GM12878 (cell line): ENCODE measurements around the gene SLC35A5. TPM values are rescaled to one million over a fixed set of nuclear protein-coding genes. Genes with fewer than 3 reads are reported as not detected.

Experiments
- ATAC-seq: fragments of 200-7000 bp; cut with Tn5 transposase; 3 replicates; pipeline ENCODE4 v1.9.1; 2020; ENCODE audit warnings: mild to moderate bottlenecking, moderate library complexity
- BruUV-seq: library from RNA; stranded (reverse); fragments of 400-500 nt; replicated peaks from 2 replicates; lab custom pipeline; 2021; lab: Mats Ljungman, UMichigan
- CTCF ChIA-PET: fragments of 300-600 bp; sonication (Branson Sonifier 250); formaldehyde crosslinking; extraction: SDS; loops from one replicate; lab custom pipeline; 2021; ENCODE audit warnings: inconsistent platforms; lab: Yijun Ruan, JAX
- POLR2A ChIA-PET: fragments of 350-600 bp; formaldehyde crosslinking; extraction: SDS; loops from one replicate; lab custom pipeline; 2021; ENCODE audit warnings: inconsistent platforms; lab: Charles Lee
- RAD21 ChIA-PET: fragments of 300-600 bp; sonication (Branson Sonifier 250); formaldehyde crosslinking; loops from one replicate; lab custom pipeline; 2023; ENCODE audit warnings: antibody characterized with exemption; ENCODE audit not compliant: unreplicated experiment; lab: Charles Lee
- SMC1A ChIA-PET: fragments of 300-600 bp; sonication (Branson Sonifier 250); formaldehyde crosslinking; loops from one replicate; lab custom pipeline; 2023; ENCODE audit not compliant: unreplicated experiment, uncharacterized antibody; lab: Charles Lee
- DNase-seq: peaks from one replicate; pipeline ENCODE4 v3.0.0-alpha.2; 2011; ENCODE audit warnings: low read depth, low spot score
- FAIRE-seq: peaks from 3 replicates; lab custom pipeline; 2011; peaks lifted over from hg19 to GRCh38; lab: Jason Lieb, UNC
- H2AFZ ChIP-seq: 2 replicates; pipeline ENCODE4 v1.6.0; 2011; ENCODE audit warnings: low read depth, low read length, control low read depth; ENCODE audit not compliant: control insufficient read depth
- H3K27ac ChIP-seq: 2 replicates; pipeline ENCODE4 v1.5.1; 2011; ENCODE audit warnings: control low read depth; ENCODE audit not compliant: control insufficient read depth, insufficient read depth
- H3K27me3 ChIP-seq, 2 experiments: replicated peaks in 1 of 2; 2 replicates each; pipeline versions ENCODE4 v1.6.0 to v1.6.1; 2011; ENCODE audit warnings: low read length in 1 of 2; ENCODE audit not compliant: control insufficient read depth in 2 of 2, insufficient read depth in 2 of 2
- H3K36me3 ChIP-seq, 2 experiments: 2 replicates each; pipeline ENCODE4 v1.5.1; 2011; ENCODE audit warnings: low read length in 1 of 2; ENCODE audit not compliant: control insufficient read depth in 2 of 2, insufficient read depth in 2 of 2
- H3K4me1 ChIP-seq: 2 replicates; pipeline ENCODE4 v1.6.1; 2011; ENCODE audit warnings: mild to moderate bottlenecking, low read length, moderate library complexity, mixed read lengths; ENCODE audit not compliant: control insufficient read depth, insufficient read depth
- H3K4me2 ChIP-seq: 2 replicates; pipeline ENCODE4 v1.6.0; 2011; ENCODE audit warnings: control low read depth; ENCODE audit not compliant: control insufficient read depth, insufficient read depth
- H3K4me3 ChIP-seq: fragments of 200-600 bp; sonication (generic); 2 replicates; pipeline ENCODE4 v1.5.1; 2016
- H3K79me2 ChIP-seq: 2 replicates; pipeline ENCODE4 v1.6.0; 2011; ENCODE audit warnings: low read length; ENCODE audit not compliant: control insufficient read depth, insufficient read depth
- H3K9ac ChIP-seq: 2 replicates; pipeline ENCODE4 v1.8.0; 2011; ENCODE audit warnings: low read length, control low read depth, mixed read lengths; ENCODE audit not compliant: control insufficient read depth, insufficient read depth
- H3K9me3 ChIP-seq: replicated peaks from 3 replicates; pipeline ENCODE4 v1.5.1; 2011; ENCODE audit warnings: mild to moderate bottlenecking, low read length; ENCODE audit not compliant: control insufficient read depth, insufficient read depth
- H4K20me1 ChIP-seq: 2 replicates; pipeline ENCODE4 v1.6.0; 2011; ENCODE audit not compliant: control insufficient read depth, insufficient read depth
- CHD2 ChIP-seq: IDR thresholded peaks from 2 replicates; pipeline ENCODE4 v1.6.1; 2011; ENCODE audit warnings: low read depth, low read length, improper control_type of control experiment, borderline replicate concordance
- CREM ChIP-seq: IDR thresholded peaks from 2 replicates; pipeline ENCODE4 v1.6.1; 2014; ENCODE audit warnings: antibody characterized with exemption, low read depth
- MTA3 ChIP-seq: IDR thresholded peaks from 2 replicates; pipeline ENCODE4 v1.6.1; 2012; ENCODE audit warnings: low read length, inconsistent platforms, borderline replicate concordance
- RB1 ChIP-seq: fragments of 450-650 bp; formaldehyde crosslinking; IDR thresholded peaks from 2 replicates; pipeline ENCODE4 v1.6.1; 2017; ENCODE audit warnings: mild to moderate bottlenecking, borderline replicate concordance
- RCOR1 ChIP-seq: conservative IDR thresholded peaks from 2 replicates; pipeline ENCODE4 v1.6.1; 2012; ENCODE audit warnings: low read depth, low read length, improper control_type of control experiment
- REST ChIP-seq: IDR thresholded peaks from 2 replicates; pipeline ENCODE4 v1.6.1; 2012; ENCODE audit warnings: mild to moderate bottlenecking, low read depth, low read length
- SPI1 ChIP-seq: IDR thresholded peaks from 2 replicates; pipeline ENCODE4 v1.6.1; 2011; ENCODE audit warnings: low read depth, mild to moderate bottlenecking, low read length, moderate library complexity, borderline replicate concordance; ENCODE audit not compliant: insufficient read depth
- SUPT20H ChIP-seq: IDR thresholded peaks from 2 replicates; pipeline ENCODE4 v1.6.1; 2011; ENCODE audit warnings: low read depth, mild to moderate bottlenecking, low read length, moderate library complexity, borderline replicate concordance; ENCODE audit not compliant: control insufficient read depth
- WGBS: methylation state at CpG from one replicate; pipeline ENCODE4 v1.1.6; 2016; ENCODE audit warnings: low lambda C conversion rate; ENCODE audit not compliant: insufficient replicate concordance, insufficient coverage; ENCODE audit errors: missing lambda C conversion rate; 5-methylcytosine and 5-hydroxymethylcytosine counted together
- in situ Hi-C: fragments of 300-500 bp; cut with MboI; formaldehyde crosslinking; loops from 9 replicates; pipeline ENCODE4 v1.14.3; 2018; ENCODE audit warnings: mixed read lengths
- intact Hi-C: fragments of 100-400 bp; cut with micrococcal nuclease; formaldehyde crosslinking; loops from one replicate; pipeline ENCODE4 v1.14.2; 2022; ENCODE audit not compliant: unreplicated experiment
- polyA plus RNA-seq, 11 experiments: library from polyadenylated mRNA; depleted of rRNA in 4 of 11; unstranded in 6 of 11; stranded (reverse) in 5 of 11; fragments of >200 nt; fragmentation: Nextera tagmentation in 4 of 11; fragmentation: Illumina TruSeq in 1 of 11; extraction: Ambion mirVana in 4 of 11; extraction: Trizol in 1 of 11; gene quantifications; 1 replicate in 1 of 11; 2 replicates in 10 of 11; pipeline versions ENCODE4 v1.2.1 to v1.2.3, GENCODE V29; 2011 to 2016; ENCODE audit warnings: inconsistent platforms in 2 of 11, missing spikeins in 2 of 11, low read depth in 1 of 11
- total RNA-seq, 4 experiments: library from RNA; depleted of rRNA in 3 of 4; stranded (reverse); fragments of >200 nt in 3 of 4; fragmentation: Illumina TruSeq in 1 of 4; extraction: Trizol in 1 of 4; gene quantifications; 2 replicates each; pipeline versions ENCODE4 v1.2.1 to v1.2.3, GENCODE V29; 2013 to 2021
- TF ChIP-seq, protein P1 (sequence below): fragments of 450-650 bp; conservative IDR thresholded peaks from 2 replicates; pipeline ENCODE4 v1.6.1; 2017; ENCODE audit warnings: mild to moderate bottlenecking, moderate library complexity

The SLC35A5 gene
- total and polyA plus RNA-seq, 10 of the 15 experiments (the other 5 are each of a cell fraction or from before 2014, with no cell fraction given) = 10.9 to 38.1 (median 16.0) TPM

- Histone ChIP-seq H3K4me1 (no peaks in the 10 kb centered on the region), H3K4me2 (no peak overlapping the region), H3K27ac (no peak overlapping the region), H2AFZ (no peak overlapping the region), H3K27me3 (no peaks in the 10 kb centered on the region), H3K9ac (no peak overlapping the region), H4K20me1 (no peaks in the 10 kb centered on the region), H3K9me3 (no peaks in the 10 kb centered on the region; the same call in 2 of the 3 replicates), H3K4me3 (no peak overlapping the region), H3K36me3 (peaks cover 0 to 18% of the 10 kb centered on the region in 2 experiments; a peak in 3 of 4 replicates), H3K79me2 (peaks cover 33% of the 10 kb centered on the region)
- no peak for DNase-seq
- ChIA-PET SMC1A (interaction anchor here (1.6 to 5.3 kb wide), 2 partner anchors 7 to 18 kb away, joined by 6 to 45 read pairs; no protein-coding TSS in a partner anchor), CTCF (interaction anchor here (1.0 to 1.5 kb wide), 2 partner anchors 9 to 11 kb away, joined by 3 to 4 read pairs; partner anchors contain the start of genes ATG3 and SLC35A5), RAD21 (no interaction called here), POLR2A (interaction anchor here (2.4 kb wide), 1 partner anchor 10 kb away, joined by 9 read pairs; the partner anchor contains the start of genes ATG3 and SLC35A5)
- WGBS = 12% methylated on average over 1 of the region's 1 CpG
- peak; percentile 69 for FAIRE-seq
- TSS peak; percentile 4 for BruUV-seq
- in situ Hi-C loops = no loop called here
- TF ChIP-seq RCOR1 = no peak
- no peak for TF ChIP-seq CREM
- TF ChIP-seq MTA3 = no peak
- no peak for TF ChIP-seq CHD2
- no peak for TF ChIP-seq SPI1
- no peak for TF ChIP-seq SUPT20H
- TF ChIP-seq, protein P1, sequence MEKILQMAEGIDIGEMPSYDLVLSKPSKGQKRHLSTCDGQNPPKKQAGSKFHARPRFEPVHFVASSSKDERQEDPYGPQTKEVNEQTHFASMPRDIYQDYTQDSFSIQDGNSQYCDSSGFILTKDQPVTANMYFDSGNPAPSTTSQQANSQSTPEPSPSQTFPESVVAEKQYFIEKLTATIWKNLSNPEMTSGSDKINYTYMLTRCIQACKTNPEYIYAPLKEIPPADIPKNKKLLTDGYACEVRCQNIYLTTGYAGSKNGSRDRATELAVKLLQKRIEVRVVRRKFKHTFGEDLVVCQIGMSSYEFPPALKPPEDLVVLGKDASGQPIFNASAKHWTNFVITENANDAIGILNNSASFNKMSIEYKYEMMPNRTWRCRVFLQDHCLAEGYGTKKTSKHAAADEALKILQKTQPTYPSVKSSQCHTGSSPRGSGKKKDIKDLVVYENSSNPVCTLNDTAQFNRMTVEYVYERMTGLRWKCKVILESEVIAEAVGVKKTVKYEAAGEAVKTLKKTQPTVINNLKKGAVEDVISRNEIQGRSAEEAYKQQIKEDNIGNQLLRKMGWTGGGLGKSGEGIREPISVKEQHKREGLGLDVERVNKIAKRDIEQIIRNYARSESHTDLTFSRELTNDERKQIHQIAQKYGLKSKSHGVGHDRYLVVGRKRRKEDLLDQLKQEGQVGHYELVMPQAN = no peak
- TF ChIP-seq REST = no peak
- TF ChIP-seq RB1 = no peak
- intact Hi-C loops = no loop called here
- ATAC-seq = peak; percentile 49; the same call in 2 of the 3 replicates
Observed at GRCh38 chr3:112550859-112551258, 11.0 kb upstream of the SLC35A5 start.
